GM19043 (cell line): ENCODE measurements around the gene GPR4.

ENCODE experiments used
- ATAC-seq: cut with Tn5 transposase; IDR thresholded peaks from one replicate; pipeline ENCODE4 v1.9.1; 2021; ENCODE audit warnings: low read depth; ENCODE audit not compliant: unreplicated experiment

The GPR4 gene

DNA sequence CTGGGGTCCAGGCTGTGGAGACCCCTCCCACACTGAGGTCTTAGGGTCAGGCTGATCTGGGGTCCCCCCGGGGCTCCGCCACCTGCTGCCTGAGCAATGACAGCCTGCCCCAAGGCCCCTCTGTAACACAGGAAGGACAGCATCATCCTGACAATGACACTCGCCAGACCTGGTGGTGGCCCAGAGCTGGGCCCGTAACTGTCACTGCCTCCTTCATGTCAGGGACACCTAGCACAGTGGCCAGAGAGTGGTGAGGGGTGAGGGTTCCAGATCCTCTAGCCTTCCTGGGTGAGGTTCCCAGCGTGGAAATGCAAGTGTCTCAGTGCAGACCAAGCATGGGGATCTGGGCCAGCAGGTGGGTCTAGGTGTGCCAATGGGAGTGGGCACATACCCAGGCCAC lies 45.2 kb downstream of the GPR4 start:
- ATAC-seq, result no peak

DNA sequence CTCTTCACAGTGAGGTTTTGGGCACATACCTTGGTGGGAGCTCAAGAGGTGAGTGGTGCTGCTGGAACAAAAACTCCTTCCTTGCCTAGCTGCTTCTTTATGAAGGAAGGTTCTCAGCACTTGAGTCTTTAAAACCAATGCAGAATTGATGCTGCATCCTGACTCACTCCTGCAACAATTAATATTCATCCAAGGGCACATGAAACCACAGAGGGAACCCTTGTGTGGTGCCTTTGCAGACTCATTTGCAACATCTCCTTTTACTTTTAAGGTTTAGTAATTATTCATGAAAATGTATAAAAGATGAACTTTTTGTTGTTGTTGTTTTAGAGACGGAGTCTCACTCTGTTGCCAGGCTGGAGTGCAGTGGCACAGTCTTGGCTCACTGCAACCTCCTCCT lies 47.5 kb downstream of the GPR4 start:
- no peak for ATAC-seq

DNA sequence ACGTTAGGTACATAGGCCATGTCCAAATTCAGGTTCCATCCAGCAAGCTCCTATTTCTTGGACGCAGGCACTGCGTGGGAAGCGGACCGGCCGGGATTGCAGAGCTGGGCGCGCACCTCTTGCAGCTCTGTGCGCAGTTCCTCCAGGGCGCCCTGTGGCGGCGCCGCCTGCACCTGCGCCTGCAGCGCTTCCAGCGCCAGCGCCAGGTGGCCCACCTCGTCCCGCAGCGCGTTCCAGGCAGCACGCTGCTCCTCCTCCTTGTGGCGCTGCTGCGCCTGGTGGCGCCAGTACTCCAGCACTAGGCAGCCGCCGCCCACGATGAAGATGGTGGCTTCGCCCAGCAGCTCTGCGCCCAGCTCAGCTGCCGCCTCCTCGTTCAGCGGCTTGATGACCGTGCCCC lies 48.5 kb downstream of the GPR4 start:
- ATAC-seq, result no peak

DNA sequence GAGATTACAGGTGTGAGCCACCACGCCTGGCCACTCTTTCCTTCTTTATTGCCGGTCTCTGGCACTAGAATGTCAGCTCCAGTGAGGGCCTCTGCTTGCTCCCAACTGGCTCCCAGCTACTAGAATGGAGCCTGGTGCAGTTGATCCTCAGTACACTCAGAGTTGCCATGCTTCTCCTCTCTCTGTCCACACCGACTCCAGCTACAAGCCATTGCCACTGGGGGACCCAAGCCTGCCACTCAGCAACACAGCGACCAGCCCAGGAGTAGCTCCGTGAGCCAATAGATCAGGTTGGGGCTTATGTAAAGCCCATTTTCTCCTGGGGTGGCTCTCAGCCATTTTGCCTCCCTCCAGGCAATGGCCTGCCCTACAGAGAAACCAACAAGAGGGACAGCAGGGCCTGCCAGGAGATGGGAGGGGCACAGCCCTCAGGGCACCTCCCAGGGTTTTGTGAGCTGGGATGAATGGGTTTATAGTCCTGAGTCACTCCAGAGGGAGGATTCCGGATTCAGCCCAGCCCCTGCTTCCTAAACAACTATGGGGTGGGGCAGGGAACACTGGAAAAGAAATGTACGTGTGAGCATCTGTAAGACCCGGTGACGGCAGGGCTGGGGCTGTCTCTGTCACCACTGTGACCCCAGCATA lies 53.9 kb downstream of the GPR4 start:
- ATAC-seq, result no peak

DNA sequence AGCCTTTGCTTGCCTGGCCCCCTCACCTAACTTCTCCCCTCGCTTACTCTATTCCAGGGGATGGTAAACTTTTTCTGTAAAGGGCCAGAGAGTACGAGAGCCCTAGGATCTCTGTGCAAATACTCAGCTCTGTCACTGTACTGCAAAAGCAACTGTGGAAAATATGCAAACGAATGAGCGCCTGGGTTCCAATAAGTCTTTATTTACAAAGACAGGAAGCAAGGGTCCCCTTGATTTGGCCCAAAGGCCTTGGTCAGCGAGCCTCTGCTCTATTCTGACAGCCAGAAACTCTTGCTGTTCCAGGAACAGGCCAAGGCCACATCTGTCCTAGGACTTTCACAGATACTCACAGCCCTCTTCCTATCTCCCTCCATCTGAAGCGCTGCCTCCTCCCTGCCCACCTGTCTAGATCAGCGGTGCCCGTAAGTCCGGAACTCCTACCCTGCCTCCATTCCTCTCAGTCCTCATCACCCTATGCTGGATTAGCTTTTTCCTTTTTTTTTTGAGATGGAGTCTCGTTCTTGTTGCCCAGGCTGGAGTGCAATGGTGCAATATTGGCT lies 54.7 kb downstream of the GPR4 start:
- ATAC-seq, result no peak

DNA sequence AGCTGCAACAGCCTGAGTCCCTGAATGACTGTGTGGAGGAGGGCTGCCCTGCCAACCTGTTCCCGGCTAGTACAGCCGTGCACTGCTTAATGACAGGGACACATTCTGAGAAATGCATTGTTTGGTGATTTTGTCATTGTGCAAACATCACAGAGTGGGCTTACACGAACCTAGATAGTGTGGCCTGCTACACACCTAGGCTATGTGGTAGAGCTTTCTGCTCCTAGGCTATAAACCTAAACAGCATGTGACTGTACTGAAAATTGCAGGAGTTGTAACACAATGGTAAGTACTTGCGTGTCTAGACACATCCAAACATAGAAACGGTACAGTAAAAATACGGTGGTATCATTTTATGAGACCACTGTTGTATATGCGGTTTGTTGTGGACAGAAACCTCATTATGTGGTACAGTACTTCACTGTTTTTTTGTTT lies 59.8 kb downstream of the GPR4 start:
- ATAC-seq, result no peak
